Neural progenitor cell (in vitro differentiated cells): ENCODE measurements around the gene SPTBN4.

Experiments used
- CTCF ChIP-seq: fragments of 200-600 bp; sonication (generic); IDR thresholded peaks from 2 replicates; pipeline ENCODE4 v1.5.1; 2017; ENCODE audit warnings: antibody characterized with exemption, mild to moderate bottlenecking
- EZH2 ChIP-seq: fragments of 200-600 bp; sonication (generic); IDR thresholded peaks from 2 replicates; pipeline ENCODE4 v1.6.1; 2017; ENCODE audit warnings: antibody characterized with exemption, mild to moderate bottlenecking, moderate library complexity
- EZH2phosphoT487 ChIP-seq: fragments of 200-600 bp; sonication (generic); IDR thresholded peaks from 2 replicates; pipeline ENCODE4 v1.6.1; 2017; ENCODE audit warnings: antibody characterized with exemption

GRCh38 chr19:40598918-40599307 is 132.1 kb downstream of the SPTBN4 start:
- TF ChIP-seq CTCF (no peak), EZH2 (no peak), EZH2phosphoT487 (no peak)
